Measurements from ENCODE around the gene TMEM80.
"Not testable (repeated sequence)": the region's sequence is repeated elsewhere in the genome, so short reads cannot be mapped to it uniquely, and the experiment has no call there.

TMEM80 gene

GRCh38 chr11:721247-721740 lies 25.7 kb downstream of the TMEM80 start:
- DNase-seq (ENCODE audit: low read depth in 2 of 2) = no peak

GRCh38 chr11:721741-722345 lies 26.2 kb downstream of the TMEM80 start:
- DNase-seq (ENCODE audit: low read depth in 2 of 2) = no peak

- DNase-seq (ENCODE audit: low read depth in 2 of 2) = no peak
Observed at GRCh38 chr11:722346-722811, 26.8 kb downstream of the TMEM80 start.

GRCh38 chr11:723120-723883 lies 27.7 kb downstream of the TMEM80 start:
- DNase-seq (ENCODE audit: low read depth in 2 of 2) = peak in 1 of 2 donors; percentile 22

DNA sequence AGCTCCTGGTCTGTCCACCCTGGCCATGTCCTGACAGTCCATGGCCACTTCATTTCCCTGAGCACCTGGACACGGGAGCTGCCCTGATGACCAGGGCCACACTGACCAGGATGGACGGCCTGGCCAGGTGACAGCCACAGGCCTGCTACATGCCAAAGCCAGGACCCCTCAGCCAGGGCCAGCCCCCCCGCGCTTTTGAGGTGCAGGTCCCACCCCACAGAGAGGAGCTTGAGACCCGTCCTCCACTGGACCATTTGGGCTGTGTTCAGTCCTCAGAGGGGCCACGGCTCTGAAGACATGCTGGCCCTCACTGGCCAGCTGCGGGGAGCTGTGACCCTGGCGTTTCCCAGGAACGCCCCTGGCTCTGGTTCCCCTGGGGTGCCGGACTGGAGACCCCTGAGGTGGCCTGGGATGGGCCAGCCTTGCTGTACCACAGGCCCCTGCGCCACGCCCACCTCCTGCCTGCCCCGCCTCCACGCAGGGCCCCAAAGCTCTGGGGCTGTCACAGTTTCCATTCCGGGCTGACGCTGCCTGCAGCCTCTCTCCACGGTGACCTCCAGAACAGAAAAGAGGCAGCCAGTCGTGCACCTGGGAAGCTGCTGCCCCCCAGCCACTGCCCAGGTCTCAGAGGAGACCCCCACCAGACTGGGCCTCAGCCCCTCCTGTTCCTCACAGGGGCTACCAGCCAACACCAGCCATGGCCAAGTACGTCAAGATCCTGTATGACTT lies 28.6 kb downstream of the TMEM80 start:
- no peak for DNase-seq (ENCODE audit: low read depth in 2 of 2)

- DNase-seq (ENCODE audit: low read depth in 2 of 2) = no peak
Observed at GRCh38 chr11:724778-725386, 29.3 kb downstream of the TMEM80 start.

- no peak for DNase-seq (ENCODE audit: low read depth in 2 of 2)
Observed at GRCh38 chr11:725624-726202, 30.1 kb downstream of the TMEM80 start.

DNA sequence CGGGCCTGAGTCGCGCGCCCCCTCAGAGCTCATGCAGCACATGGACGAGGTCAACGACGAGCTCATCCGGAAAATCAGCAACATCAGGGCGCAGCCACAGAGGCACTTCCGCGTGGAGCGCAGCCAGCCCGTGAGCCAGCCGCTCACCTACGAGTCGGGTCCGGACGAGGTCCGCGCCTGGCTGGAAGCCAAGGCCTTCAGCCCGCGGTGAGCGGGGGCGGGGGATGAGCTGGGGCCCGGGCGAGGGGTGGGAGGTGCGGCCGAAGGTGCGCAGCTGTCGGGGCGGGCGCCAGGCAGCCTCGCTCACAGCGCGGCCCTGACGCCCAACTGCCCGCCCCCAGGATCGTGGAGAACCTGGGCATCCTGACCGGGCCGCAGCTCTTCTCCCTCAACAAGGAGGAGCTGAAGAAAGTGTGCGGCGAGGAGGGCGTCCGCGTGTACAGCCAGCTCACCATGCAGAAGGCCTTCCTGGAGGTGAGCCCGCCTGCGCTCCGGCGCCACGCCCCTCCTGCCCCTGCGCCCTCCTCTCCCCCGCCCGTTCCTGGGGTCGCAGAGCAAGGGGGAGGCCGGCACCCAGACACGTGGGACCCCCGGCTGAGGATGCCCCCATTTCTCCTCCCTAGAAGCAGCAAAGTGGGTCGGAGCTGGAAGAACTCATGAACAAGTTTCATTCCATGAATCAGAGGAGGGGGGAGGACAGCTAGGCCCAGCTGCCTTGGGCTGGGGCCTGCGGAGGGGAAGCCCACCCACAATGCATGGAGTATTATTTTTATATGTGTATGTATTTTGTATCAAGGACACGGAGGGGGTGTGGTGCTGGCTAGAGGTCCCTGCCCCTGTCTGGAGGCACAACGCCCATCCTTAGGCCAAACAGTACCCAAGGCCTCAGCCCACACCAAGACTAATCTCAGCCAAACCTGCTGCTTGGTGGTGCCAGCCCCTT lies 30.9 kb downstream of the TMEM80 start:
- DNase-seq (ENCODE audit: low read depth in 2 of 2) = no peak

DNA sequence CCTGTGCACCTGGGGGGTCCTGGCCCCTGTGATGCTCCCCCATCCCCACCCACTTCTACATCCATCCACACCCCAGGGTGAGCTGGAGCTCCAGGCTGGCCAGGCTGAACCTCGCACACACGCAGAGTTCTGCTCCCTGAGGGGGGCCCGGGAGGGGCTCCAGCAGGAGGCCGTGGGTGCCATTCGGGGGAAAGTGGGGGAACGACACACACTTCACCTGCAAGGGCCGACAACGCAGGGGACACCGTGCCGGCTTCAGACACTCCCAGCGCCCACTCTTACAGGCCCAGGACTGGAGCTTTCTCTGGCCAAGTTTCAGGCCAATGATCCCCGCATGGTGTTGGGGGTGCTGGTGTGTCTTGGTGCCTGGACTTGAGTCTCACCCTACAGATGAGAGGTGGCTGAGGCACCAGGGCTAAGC lies 31.7 kb downstream of the TMEM80 start:
- DNase-seq (ENCODE audit: low read depth in 2 of 2) = no peak

DNA sequence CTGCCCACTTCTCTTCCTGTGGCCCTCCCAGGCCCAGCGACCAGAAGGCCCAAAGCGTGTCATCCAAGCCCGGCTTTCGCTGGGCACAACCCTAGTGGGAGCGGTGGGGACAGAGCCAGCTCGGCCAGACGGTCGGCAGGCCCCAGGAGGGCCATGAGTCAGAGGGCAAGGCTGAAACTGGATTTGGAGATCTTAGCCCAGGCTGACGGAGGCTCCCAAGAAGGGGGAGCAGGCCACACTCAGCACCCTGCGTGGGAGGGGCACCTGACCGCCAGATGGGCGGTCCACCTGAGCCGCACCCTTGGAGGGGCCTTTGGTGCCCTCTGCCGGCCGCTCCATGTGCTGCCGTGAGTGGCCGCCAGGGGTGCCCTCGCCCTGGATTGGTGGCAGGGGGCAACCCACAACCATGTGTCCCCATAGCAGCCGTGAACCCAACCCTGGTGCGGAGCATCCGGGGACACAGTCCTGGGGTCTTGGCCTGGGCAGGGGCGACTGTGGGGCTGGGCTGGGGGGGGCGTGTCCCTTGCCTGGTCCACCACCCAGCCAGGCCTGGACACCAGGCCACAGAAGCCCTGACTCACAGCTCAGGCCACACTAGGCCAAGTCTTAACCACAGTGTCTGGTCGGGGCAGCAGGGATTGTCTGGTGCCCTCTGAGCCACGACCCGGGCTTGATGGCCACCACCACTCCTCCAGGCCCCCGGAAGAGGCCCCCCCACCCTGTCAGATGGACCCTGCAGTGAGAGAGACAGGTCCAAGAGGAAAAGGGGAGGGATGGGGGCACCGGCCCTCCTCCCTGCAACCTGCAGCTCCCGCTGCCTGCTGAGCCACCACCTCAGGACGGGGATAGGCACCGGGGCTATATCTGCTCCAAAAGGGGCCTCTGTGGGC lies 32.5 kb downstream of the TMEM80 start:
- peak; percentile 61 to 67 for DNase-seq (ENCODE audit: low read depth in 2 of 2)

- no peak for DNase-seq (ENCODE audit: low read depth in 2 of 2)
Observed at GRCh38 chr11:728901-729491, 33.4 kb downstream of the TMEM80 start.

- no peak for DNase-seq (ENCODE audit: low read depth in 2 of 2)
Observed at GRCh38 chr11:729492-730074, 34.0 kb downstream of the TMEM80 start.

DNA sequence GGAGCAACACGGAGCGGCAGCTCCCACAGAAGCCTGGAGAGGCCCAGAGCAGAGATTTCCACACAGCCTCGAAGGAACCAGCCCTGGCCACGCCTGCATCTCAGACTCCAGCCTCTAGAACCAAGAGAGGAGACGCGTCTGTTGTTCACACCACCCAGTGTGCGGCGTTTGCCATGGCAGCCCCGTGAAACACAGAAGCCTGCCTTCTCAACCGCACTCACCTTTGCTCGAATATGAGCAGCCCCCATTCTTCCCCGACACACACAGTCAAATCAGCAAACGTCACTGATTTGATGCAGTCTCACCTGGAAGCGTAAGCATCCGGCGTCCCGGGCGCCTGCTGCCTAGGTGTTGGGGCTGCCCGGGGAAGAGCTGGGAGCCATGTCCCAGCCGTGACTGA lies 37.5 kb downstream of the TMEM80 start:
- no peak for DNase-seq (ENCODE audit: low read depth in 2 of 2)

DNA sequence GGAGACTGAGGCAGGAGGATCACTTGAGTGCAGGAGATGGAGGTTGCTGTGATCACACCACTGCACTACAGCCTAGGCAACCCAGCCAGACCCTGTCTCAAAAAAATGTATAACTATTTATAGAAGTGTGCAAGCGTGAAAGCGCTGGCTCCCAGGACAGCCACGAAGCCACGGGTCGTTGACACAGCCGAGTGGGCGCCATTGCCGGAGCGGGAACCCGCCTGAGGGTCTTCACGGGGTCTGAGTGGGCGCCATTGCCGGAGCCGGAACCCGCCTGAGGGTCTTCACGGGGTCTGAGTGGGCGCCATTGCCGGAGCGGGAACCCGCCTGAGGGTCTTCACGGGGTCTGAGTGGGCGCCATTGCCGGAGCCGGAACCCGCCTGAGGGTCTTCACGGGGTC lies 38.9 kb downstream of the TMEM80 start:
- DNase-seq (ENCODE audit: low read depth in 2 of 2) = not testable (repeated sequence)

- DNase-seq (ENCODE audit: low read depth in 2 of 2) = no peak
Observed at GRCh38 chr11:737366-737765, 41.8 kb downstream of the TMEM80 start.

DNA sequence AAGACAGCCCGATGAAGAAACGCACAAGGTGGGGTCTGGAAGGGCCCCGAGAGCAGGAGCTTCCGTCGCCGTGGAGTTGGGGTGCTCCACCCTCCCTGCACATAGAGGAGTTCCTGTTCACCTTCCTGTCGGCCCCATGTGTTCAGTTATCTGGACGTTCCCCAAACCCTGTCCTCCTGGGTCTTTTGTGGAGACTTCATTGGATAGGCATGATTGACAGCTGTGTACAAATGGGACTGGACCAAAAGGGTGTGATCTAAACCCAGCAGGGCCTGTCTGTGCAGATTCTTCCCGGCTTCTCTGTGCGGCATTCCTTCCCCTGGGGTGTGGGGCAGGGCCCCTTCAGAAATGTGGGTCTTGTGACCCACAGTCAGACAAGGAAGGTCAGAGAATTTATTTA lies 42.3 kb downstream of the TMEM80 start:
- not testable (repeated sequence) for DNase-seq (ENCODE audit: low read depth in 2 of 2)

DNA sequence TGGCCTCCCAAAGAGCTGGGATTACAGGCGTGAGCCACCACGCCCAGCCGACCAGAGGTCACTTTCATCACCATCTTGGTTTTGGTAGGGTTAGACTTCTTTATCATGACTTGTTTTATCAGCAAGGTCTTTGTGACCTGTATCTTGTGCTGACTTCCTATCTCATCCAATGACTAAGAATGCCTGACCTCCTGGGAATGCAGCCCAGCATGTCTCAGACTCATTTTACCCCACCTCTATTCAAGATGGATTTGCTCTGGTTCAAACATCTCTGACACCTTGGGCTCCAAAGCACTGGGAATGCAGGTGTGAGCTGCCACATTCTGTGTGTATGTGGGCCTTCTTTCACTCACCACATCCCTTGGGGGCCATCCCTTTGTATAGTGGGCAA lies 46.5 kb downstream of the TMEM80 start:
- no peak for DNase-seq (ENCODE audit: low read depth in 2 of 2)

DNA sequence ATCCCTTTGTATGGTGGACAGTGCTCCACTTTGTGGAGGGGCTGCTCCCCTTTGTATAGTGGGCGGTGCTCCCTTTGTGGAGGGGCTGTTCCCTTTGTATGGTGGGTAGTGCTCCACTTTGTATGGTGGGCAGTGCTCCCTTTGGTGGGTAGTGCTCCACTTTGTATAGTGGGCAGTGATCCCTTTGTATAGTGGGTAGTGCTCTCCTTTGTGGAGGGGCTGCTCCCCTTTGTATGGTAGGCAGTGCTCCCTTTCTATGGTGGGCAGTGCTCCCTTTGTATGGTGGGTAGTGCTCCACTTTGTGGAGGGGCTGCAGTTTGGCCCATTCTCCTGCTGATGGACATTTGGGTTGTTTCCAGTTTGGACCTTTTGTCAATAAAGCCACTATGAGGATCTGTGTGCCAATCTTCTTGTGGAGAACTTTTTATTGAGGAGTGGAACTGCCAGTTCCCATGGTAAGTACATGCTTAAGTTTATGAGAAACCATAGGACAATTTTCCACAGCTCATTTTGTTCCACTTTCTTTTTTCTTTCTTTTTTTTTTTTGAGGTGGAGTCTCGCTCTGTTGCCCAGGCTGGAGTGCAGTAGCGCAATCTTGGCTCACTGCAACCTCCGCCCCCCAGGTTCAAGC lies 47.1 kb downstream of the TMEM80 start:
- no peak for DNase-seq (ENCODE audit: low read depth in 2 of 2)

Measured in stimulated activated CD8-positive, alpha-beta memory T cell treated with anti-CD3 and anti-CD28 coated beads, Interleukin-7, amount 100 ng/mL, for 1 hour (primary cell).